NCI-H510A treated with DMSO at 0.1 percent for 48 hours (cell line): Measurements from ENCODE around the gene RAD51B.

Experiments used
- DNase-seq: peaks from one replicate; lab custom pipeline; 2025; lab: John Stamatoyannopoulos, UW

The RAD51B gene

GRCh38 chr14:68441542-68441941 is 622.0 kb downstream of the RAD51B start:
- no peak for DNase-seq

GRCh38 chr14:68442828-68443629 is 623.5 kb downstream of the RAD51B start:
- no peak for DNase-seq

GRCh38 chr14:68444449-68445168 is 625.0 kb downstream of the RAD51B start:
- no peak for DNase-seq

GRCh38 chr14:68446243-68447040 is 626.9 kb downstream of the RAD51B start:
- no peak for DNase-seq

DNA sequence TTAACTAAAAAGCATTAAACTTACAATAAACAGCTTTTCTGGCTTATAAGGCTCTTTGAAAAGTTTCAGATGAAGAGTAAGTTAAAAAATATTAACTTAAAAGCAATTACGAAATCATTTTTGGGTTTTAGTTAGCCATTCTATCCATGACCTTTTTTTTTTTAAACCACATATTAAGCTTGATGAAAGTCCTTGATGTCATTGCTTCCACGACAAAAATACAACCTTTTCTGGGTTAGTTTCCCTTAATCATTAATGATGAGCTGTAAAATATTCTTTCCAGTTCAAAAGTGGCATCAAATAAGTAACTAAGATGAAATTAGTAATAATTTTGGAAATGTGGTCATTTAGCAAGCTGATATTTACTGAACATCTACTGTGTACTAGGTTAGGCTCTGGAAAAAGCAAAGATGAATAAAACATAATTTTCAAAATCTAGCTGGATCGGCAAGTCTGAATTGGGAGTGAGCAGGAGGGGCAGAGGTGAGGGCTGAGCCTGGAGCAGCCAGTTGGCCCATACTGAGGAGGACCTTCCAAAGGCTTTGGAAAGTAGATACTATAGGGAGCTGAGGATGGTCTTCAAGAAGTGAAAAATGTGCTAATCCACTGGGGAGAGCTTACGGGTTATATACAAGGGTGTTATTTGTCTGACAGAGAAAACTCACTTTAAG is 628.1 kb downstream of the RAD51B start:
- DNase-seq, result no peak

- no peak for DNase-seq
Observed at GRCh38 chr14:68448252-68448902, 628.8 kb downstream of the RAD51B start.

GRCh38 chr14:68449561-68450181 is 630.1 kb downstream of the RAD51B start:
- no peak for DNase-seq

DNA sequence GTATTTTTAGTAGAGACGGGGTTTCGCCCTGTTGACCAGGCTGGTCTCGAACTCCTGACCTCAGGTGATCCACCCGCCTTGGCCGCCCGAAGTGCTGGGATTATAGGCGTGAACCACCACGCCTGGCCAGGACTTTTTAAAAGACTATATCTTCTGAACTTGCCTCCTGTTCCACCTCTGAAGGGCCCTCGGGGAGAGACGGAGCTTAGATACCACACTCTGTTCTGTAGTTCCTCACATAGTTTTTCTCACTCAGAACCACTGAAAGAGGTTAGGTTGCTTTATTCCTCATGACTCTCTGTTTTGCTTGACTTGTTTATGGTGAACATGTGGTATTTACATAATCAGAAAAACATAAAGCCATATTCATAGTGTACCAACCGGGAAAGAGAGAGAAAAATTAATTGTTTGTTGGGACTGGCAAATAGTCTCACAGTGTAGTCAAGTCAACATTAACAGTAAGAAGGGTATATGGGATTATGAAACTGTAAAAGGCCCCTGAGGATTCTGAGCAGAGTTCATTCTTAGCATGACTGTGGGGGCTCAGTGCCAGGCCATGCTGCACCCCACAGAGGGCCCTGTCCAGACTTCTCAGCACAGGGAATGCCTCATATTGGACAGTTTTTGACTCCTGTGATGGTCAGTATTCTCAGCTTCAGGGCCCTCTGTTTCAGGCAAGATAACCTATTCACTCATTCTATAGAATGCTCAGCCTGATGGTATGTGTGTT is 631.0 kb downstream of the RAD51B start:
- no peak for DNase-seq

GRCh38 chr14:68451696-68452373 is 632.3 kb downstream of the RAD51B start:
- DNase-seq, result no peak

DNA sequence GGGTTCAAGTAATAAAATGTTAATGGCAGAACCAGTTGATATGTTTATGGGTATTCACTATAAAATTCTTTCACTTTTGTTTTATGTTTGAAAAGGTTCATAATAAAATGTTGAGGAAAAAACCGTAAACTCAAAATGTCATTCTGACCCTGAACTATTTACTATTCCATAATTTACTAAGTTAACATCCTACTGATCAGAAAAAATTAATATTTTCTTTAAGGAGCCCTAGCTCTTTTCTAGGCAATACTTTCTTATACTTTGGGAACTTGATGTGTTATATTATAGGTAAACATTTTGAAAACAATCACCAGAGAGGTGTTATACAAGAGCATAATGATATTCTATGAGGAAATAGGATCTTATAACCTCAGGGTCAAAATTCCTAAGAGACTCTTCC is 638.7 kb downstream of the RAD51B start:
- no peak for DNase-seq

DNA sequence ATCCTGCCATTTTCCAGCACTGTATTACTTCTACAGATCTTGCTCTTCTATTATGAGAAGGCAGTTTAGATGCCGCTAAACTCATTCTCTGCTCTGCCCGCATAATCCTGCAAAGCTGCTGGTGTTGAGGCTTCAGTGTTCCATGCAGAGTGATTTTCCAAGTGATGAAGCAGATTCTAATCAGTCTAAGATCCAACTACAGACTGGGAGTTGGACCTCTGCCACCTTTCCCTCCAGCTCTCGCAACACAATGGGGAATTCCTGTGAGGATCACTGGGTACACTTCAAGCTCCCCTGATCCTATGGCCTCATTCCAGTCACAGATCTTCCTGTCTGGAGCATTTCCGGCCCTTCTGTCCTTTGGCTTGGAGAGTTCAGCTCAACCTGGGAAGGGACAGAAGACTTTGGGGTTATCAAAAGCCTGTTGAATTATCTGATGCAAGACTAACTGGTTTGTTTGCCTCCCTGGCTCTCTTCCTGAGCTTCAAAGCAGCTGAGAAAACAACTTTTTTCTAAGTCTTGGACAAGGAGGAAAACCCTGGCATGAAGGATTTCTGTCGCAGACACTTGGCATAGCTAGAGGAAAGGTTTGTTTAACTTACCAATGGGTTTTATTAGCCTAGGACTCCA is 639.4 kb downstream of the RAD51B start:
- peak; percentile 45 for DNase-seq

GRCh38 chr14:68459480-68460136 is 640.0 kb downstream of the RAD51B start:
- DNase-seq, result no peak

- DNase-seq, result no peak
Observed at GRCh38 chr14:68460541-68460940, 641.0 kb downstream of the RAD51B start.

- no peak for DNase-seq
Observed at GRCh38 chr14:68461086-68461485, 641.5 kb downstream of the RAD51B start.

DNA sequence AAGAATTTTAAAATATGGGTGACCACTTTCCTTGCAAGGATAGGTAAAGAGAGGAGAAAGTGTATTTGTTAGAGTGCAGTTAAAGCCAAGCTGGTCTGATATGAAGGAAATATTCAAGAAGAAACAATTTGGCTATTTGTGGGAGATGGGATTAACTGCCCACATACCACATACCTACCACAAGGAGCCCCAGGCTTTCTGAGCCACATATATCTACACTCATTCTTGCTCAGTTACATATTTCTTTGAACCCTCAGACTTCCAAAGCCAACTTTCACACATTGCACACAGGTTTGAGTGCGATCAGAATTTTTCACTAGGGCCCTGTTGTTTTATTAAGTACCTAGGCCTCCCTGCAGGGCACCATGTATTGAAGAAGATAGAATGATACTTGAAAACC is 643.1 kb downstream of the RAD51B start:
- DNase-seq, result no peak

DNA sequence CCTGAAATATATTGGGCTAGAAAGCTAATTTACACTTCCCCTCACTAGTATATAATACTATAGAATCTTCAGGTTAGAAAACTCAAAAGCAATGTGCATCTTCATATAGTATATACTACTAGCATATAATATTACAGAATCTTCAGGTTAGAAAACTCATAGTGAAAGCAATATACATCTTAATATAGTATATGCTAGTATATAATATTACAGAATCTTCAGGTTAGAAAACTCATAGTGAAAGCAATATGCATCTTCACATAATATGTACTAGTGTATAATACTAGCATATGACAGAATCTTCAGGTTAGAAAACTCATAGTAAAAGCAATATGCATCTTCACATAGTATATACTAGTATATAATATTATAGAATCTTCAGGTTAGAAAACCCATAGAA is 643.7 kb downstream of the RAD51B start:
- DNase-seq, result no peak

DNA sequence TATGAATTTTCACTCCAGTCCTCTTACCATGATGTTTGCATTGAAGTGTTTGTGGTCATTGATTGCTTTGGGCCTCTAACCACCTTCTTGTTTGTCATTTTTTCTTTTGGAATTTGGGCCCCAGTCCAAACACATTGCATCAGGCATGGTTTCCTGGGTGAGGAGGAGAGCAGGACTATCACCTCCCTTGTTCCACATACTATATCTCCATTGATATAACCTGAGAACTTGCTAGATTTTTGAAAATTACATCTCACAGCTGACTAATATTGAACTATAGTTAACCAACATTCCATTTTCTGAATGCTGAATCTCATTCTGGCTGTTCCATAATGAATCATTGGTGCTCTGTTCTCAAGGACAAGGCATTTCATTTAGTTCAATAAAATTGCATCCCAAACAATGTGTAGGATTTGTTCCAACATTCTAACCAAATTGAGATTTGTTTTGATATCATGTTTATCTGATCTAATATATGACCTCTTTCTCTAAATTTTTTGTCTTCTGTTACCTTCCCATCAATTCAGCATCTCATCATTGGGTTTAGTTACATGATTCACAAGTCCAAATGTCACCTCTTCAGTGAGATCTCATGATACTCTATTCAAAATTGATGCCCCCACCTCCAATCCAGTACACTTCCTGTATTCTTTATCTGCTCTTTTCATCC is 644.3 kb downstream of the RAD51B start:
- no peak for DNase-seq

DNA sequence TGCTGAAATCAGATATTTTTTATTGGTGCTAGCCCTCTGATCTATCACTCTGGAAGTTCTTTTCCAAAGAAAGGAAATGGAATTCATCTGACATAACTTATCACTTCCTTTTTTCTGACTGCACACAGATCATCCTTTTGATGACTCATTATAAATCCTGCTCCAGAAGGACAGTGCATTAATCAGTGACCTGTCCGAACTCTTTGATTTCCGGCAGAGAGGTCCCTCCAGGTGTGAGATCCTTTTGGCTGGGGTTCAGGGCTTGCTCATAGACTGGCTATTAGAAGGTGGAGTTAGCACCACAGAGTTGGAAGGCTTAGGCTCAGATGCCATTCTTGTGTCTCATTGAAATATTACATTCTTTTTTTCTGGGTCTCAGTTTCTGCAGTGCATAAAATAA is 645.1 kb downstream of the RAD51B start:
- DNase-seq, result no peak
